ENCODE measurements around the gene GSTA2.

Gene GSTA2

DNA sequence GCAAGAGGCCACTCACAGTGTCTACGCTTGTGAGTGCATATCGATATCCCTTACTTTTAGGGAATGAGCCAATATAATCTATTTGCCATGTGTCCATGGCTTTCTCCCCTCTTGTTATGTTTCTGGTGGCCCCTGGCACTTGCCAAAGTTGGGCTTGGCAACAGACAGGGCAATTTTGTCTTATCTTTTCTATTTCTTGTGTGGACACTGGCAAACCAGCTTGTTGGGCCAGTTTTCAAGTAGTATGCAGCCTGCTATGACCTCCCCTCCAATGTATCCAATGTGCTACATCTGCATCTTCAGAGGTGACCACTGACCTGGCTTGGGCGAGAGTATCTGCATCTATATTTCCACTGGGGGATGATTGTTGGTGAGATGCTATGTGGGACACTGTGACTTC, 29.2 kb downstream of the GSTA2 start:
- Histone ChIP-seq H3K9ac (no peak overlapping the region), H2AFZ (ENCODE audit: low read depth) (no peak overlapping the region), H3K4me1 (ENCODE audit: low read depth, poor library complexity, severe bottlenecking) (no peaks in the 10 kb centered on the region), H3K27me3 (ENCODE audit: insufficient read depth, low read depth) (no peaks in the 10 kb centered on the region), H3K27ac (no peak overlapping the region), H4K20me1 (ENCODE audit: insufficient read depth) (no peaks in the 10 kb centered on the region), H3K4me2 (no peak overlapping the region), H3K4me3 (IDR thresholded peaks at IDR 0.05; ENCODE audit: insufficient read depth, low read depth, low read length) (no peak overlapping the region), H3K79me2 (ENCODE audit: insufficient read depth, low read depth) (no peaks in the 10 kb centered on the region), H3K36me3 (ENCODE audit: insufficient read depth) (no peaks in the 10 kb centered on the region)
- TF ChIP-seq, protein P1, sequence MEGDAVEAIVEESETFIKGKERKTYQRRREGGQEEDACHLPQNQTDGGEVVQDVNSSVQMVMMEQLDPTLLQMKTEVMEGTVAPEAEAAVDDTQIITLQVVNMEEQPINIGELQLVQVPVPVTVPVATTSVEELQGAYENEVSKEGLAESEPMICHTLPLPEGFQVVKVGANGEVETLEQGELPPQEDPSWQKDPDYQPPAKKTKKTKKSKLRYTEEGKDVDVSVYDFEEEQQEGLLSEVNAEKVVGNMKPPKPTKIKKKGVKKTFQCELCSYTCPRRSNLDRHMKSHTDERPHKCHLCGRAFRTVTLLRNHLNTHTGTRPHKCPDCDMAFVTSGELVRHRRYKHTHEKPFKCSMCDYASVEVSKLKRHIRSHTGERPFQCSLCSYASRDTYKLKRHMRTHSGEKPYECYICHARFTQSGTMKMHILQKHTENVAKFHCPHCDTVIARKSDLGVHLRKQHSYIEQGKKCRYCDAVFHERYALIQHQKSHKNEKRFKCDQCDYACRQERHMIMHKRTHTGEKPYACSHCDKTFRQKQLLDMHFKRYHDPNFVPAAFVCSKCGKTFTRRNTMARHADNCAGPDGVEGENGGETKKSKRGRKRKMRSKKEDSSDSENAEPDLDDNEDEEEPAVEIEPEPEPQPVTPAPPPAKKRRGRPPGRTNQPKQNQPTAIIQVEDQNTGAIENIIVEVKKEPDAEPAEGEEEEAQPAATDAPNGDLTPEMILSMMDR (conservative IDR thresholded peaks at IDR 0.05; ENCODE audit: low read depth, low read length), result no peak

DNA sequence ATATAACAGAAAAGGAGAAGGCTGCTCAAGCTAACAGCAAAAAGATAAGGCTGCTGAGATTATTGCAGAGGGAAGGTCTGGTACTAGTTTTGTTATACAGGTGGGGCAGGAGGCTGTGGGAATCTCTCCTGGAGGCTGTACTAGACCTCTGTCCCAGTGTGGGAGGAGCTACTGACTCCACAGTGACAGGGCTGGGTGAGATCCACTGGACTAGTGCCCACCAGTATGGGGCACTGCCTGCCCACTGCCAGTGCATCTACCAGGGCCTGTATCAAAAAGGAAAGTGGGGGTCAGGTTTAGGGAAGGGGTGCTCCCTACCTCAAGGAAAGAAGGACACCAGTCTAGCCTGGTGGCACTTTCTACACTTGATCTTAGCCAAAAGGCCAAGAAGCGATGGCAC, 30.1 kb downstream of the GSTA2 start:
- Histone ChIP-seq H3K9ac (no peak overlapping the region), H3K27me3 (ENCODE audit: insufficient read depth, low read depth) (no peaks in the 10 kb centered on the region), H3K4me3 (IDR thresholded peaks at IDR 0.05; ENCODE audit: insufficient read depth, low read depth, low read length) (no peak overlapping the region), H3K4me1 (ENCODE audit: low read depth, poor library complexity, severe bottlenecking) (no peaks in the 10 kb centered on the region), H2AFZ (ENCODE audit: low read depth) (no peak overlapping the region), H3K36me3 (ENCODE audit: insufficient read depth) (no peaks in the 10 kb centered on the region), H4K20me1 (ENCODE audit: insufficient read depth) (no peaks in the 10 kb centered on the region), H3K4me2 (no peak overlapping the region), H3K79me2 (ENCODE audit: insufficient read depth, low read depth) (no peaks in the 10 kb centered on the region), H3K27ac (no peak overlapping the region)
- TF ChIP-seq, protein P1 (conservative IDR thresholded peaks at IDR 0.05; ENCODE audit: low read depth, low read length), result no peak

DNA sequence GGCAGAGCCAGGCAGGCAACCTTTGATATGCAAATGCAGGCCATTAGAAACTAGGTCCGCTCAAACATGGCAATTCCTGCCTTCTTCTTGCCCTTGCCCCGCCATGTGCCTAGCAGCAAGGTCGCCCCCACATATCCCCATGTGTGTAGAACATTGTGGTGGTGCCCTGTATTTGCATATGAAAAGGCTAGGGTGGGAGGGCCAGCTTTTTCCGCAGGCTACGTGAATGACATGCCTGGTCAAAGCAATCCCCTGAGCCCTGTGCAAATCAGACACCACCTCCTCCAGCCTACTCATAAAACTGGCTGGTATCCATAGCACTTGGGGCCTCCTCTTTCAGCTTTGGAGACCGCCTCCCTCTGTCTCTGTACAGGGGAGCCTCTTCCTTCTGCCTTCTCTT, 31.6 kb downstream of the GSTA2 start:
- no peaks in the 10 kb centered on the region for H3K79me2 ChIP-seq (ENCODE audit: insufficient read depth, low read depth)
- H3K36me3 ChIP-seq (ENCODE audit: insufficient read depth), result no peaks in the 10 kb centered on the region
- TF ChIP-seq, protein P1 (conservative IDR thresholded peaks at IDR 0.05; ENCODE audit: low read depth, low read length), result no peak
- H3K9ac ChIP-seq, result no peak overlapping the region
- no peaks in the 10 kb centered on the region for H3K4me1 ChIP-seq (ENCODE audit: low read depth, poor library complexity, severe bottlenecking)
- no peaks in the 10 kb centered on the region for H4K20me1 ChIP-seq (ENCODE audit: insufficient read depth)
- no peaks in the 10 kb centered on the region for H3K27me3 ChIP-seq (ENCODE audit: insufficient read depth, low read depth)
- no peak overlapping the region for H3K4me2 ChIP-seq
- H3K4me3 ChIP-seq (IDR thresholded peaks at IDR 0.05; ENCODE audit: insufficient read depth, low read depth, low read length), result no peak overlapping the region
- no peak overlapping the region for H2AFZ ChIP-seq (ENCODE audit: low read depth)
- no peak overlapping the region for H3K27ac ChIP-seq

DNA sequence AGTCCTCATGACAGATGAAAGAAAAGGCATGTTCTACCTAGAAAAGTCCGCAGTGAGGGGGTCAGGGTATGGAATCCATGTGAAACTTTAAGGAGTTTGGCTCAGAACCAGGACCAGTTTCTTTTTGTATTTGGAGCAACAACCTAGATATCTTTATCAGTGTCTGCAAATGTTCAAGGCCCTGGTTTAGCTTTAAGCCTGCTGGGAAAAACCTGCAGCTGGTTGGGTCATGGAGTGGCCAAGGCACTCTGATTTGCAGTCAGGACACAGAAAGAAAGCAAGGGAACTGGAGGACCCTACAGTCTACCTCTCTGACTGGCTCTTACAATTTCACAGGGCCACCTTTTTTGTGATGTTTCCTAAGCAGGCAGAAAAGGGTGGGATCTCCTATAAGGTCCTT, 33.7 kb downstream of the GSTA2 start:
- H3K27ac ChIP-seq, result no peak overlapping the region
- no peak overlapping the region for H2AFZ ChIP-seq (ENCODE audit: low read depth)
- H3K4me3 ChIP-seq (IDR thresholded peaks at IDR 0.05; ENCODE audit: insufficient read depth, low read depth, low read length), result no peak overlapping the region
- no peaks in the 10 kb centered on the region for H3K79me2 ChIP-seq (ENCODE audit: insufficient read depth, low read depth)
- H3K4me1 ChIP-seq (ENCODE audit: low read depth, poor library complexity, severe bottlenecking), result peaks cover 5% of the 10 kb centered on the region
- H3K4me2 ChIP-seq, result no peak overlapping the region
- TF ChIP-seq, protein P1 (conservative IDR thresholded peaks at IDR 0.05; ENCODE audit: low read depth, low read length), result no peak
- H3K36me3 ChIP-seq (ENCODE audit: insufficient read depth), result no peaks in the 10 kb centered on the region
- H3K27me3 ChIP-seq (ENCODE audit: insufficient read depth, low read depth), result no peaks in the 10 kb centered on the region
- no peaks in the 10 kb centered on the region for H4K20me1 ChIP-seq (ENCODE audit: insufficient read depth)
- H3K9ac ChIP-seq, result no peak overlapping the region
